OCI-LY7 (cell line): ENCODE measurements around the gene OLFML2B.

ENCODE experiments used
- EZH2phosphoT487 ChIP-seq: fragments of 200-600 bp; sonication (generic); IDR thresholded peaks from 2 replicates; pipeline ENCODE4 v1.6.1; 2018; ENCODE audit warnings: low read depth, borderline replicate concordance, mild to moderate bottlenecking, mixed run types, antibody characterized with exemption, low read length, moderate library complexity, mixed read lengths
- TF ChIP-seq, protein P1 (sequence below): fragments of 200-600 bp; sonication (generic); conservative IDR thresholded peaks from 2 replicates; pipeline ENCODE4 v1.5.1; 2014; ENCODE audit warnings: mild to moderate bottlenecking, antibody characterized with exemption, low read length, moderate library complexity, mixed read lengths

DNA sequence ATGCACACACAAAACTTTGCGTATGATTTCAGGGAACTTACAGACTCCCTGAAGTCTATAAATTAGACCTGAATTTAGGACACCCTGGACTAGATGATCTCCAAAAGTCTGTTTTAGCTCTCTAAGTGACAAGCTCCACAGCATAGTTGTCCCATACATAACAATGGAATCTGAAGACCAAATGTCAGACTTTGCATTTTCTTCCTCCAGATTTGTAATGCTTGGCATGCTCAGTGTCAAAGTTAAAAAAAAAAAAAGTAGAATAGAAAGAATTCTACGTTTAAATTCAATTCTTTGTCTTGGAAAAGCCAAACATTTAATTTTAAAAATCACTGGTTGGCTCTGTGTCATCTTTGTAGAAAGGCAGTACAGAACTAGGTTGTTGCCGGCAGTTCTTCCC, 66.7 kb downstream of the OLFML2B start:
- TF ChIP-seq, protein P1, sequence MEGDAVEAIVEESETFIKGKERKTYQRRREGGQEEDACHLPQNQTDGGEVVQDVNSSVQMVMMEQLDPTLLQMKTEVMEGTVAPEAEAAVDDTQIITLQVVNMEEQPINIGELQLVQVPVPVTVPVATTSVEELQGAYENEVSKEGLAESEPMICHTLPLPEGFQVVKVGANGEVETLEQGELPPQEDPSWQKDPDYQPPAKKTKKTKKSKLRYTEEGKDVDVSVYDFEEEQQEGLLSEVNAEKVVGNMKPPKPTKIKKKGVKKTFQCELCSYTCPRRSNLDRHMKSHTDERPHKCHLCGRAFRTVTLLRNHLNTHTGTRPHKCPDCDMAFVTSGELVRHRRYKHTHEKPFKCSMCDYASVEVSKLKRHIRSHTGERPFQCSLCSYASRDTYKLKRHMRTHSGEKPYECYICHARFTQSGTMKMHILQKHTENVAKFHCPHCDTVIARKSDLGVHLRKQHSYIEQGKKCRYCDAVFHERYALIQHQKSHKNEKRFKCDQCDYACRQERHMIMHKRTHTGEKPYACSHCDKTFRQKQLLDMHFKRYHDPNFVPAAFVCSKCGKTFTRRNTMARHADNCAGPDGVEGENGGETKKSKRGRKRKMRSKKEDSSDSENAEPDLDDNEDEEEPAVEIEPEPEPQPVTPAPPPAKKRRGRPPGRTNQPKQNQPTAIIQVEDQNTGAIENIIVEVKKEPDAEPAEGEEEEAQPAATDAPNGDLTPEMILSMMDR: no peak
- TF ChIP-seq EZH2phosphoT487: no peak
